ENCODE results near the gene NCAM1.

The NCAM1 gene

GRCh38 chr11:113177671-113178070 lies 216.5 kb downstream of the NCAM1 start:
- no peak overlapping the region for H3K4me3 Mint-ChIP-seq
- DNase-seq (ENCODE audit: low spot score), result no peak
- peaks cover 18% of the 10 kb centered on the region for H3K27me3 Mint-ChIP-seq (ENCODE audit: low read depth)
- H3K9me3 Mint-ChIP-seq, result no peaks in the 10 kb centered on the region
- H3K27ac Mint-ChIP-seq, result no peak overlapping the region
- H3K36me3 Mint-ChIP-seq (ENCODE audit: low read depth), result no peaks in the 10 kb centered on the region
- no peaks in the 10 kb centered on the region for H3K4me1 Mint-ChIP-seq (ENCODE audit: low read depth)

- H3K27me3 Mint-ChIP-seq (ENCODE audit: low read depth), result peaks cover 18% of the 10 kb centered on the region
- no peaks in the 10 kb centered on the region for H3K4me1 Mint-ChIP-seq (ENCODE audit: low read depth)
Measured at GRCh38 chr11:113178381-113179070, 217.3 kb downstream of the NCAM1 start.

GRCh38 chr11:113179181-113179704 lies 218.0 kb downstream of the NCAM1 start:
- Mint-ChIP-seq H3K27me3 (ENCODE audit: low read depth) (peaks cover 18% of the 10 kb centered on the region), H3K36me3 (ENCODE audit: low read depth) (no peaks in the 10 kb centered on the region), H3K4me3 (no peak overlapping the region), H3K4me1 (ENCODE audit: low read depth) (no peaks in the 10 kb centered on the region), H3K9me3 (no peaks in the 10 kb centered on the region), H3K27ac (no peak overlapping the region)
- DNase-seq (ENCODE audit: low spot score), result no peak

More at GRCh38 chr11:113178381-113179070, 217.3 kb downstream of the NCAM1 start:
- H3K36me3 Mint-ChIP-seq (ENCODE audit: low read depth), result no peaks in the 10 kb centered on the region
- H3K4me3 Mint-ChIP-seq, result no peak overlapping the region
- no peak for DNase-seq (ENCODE audit: low spot score)
- H3K9me3 Mint-ChIP-seq, result no peaks in the 10 kb centered on the region
- H3K27ac Mint-ChIP-seq, result no peak overlapping the region

GRCh38 chr11:113181094-113181493 lies 219.9 kb downstream of the NCAM1 start:
- Mint-ChIP-seq H3K27ac (no peak overlapping the region), H3K27me3 (ENCODE audit: low read depth) (peaks cover 15% of the 10 kb centered on the region), H3K4me1 (ENCODE audit: low read depth) (no peaks in the 10 kb centered on the region), H3K36me3 (ENCODE audit: low read depth) (no peaks in the 10 kb centered on the region), H3K9me3 (no peaks in the 10 kb centered on the region), H3K4me3 (no peak overlapping the region)
- no peak for DNase-seq (ENCODE audit: low spot score)

- DNase-seq (ENCODE audit: low spot score), result no peak
- peaks cover 10% of the 10 kb centered on the region for H3K27me3 Mint-ChIP-seq (ENCODE audit: low read depth)
- no peaks in the 10 kb centered on the region for H3K36me3 Mint-ChIP-seq (ENCODE audit: low read depth)
- no peaks in the 10 kb centered on the region for H3K9me3 Mint-ChIP-seq
- H3K4me3 Mint-ChIP-seq, result no peak overlapping the region
- no peak overlapping the region for H3K27ac Mint-ChIP-seq
- H3K4me1 Mint-ChIP-seq (ENCODE audit: low read depth), result no peaks in the 10 kb centered on the region
Measured at GRCh38 chr11:113182288-113182687, 221.1 kb downstream of the NCAM1 start.

GRCh38 chr11:113184498-113184897 lies 223.3 kb downstream of the NCAM1 start:
- no peaks in the 10 kb centered on the region for H3K9me3 Mint-ChIP-seq
- H3K36me3 Mint-ChIP-seq (ENCODE audit: low read depth), result no peaks in the 10 kb centered on the region
- H3K4me3 Mint-ChIP-seq, result no peak overlapping the region
- peaks cover 10% of the 10 kb centered on the region for H3K27me3 Mint-ChIP-seq (ENCODE audit: low read depth)
- DNase-seq (ENCODE audit: low spot score), result no peak
- H3K4me1 Mint-ChIP-seq (ENCODE audit: low read depth), result no peaks in the 10 kb centered on the region
- no peak overlapping the region for H3K27ac Mint-ChIP-seq

DNA sequence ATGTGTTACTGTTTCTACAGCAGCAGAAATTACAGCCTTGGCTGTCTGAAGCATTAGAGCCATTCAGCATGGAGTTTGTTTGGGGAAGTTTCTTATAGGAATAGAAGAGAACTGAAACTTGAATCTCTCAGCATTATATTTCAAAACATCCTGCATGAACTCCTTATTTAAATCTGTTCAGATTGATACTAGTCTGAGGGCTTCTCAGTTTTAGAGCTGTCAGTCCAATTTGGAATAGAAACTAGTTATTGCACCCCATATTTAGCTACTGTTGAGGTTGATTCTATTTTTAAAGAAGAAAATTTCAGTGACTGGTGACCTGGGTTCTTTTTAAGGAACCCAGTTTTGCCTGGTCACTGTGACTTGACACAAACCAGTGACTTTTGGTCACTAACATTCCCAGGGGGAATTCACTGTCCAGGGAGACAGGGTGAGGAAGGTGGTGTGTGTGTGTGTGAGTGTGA lies 227.2 kb downstream of the NCAM1 start:
- Mint-ChIP-seq H3K27ac (no peak overlapping the region), H3K27me3 (ENCODE audit: low read depth) (peaks cover 14% of the 10 kb centered on the region), H3K4me1 (ENCODE audit: low read depth) (no peaks in the 10 kb centered on the region), H3K36me3 (ENCODE audit: low read depth) (no peaks in the 10 kb centered on the region), H3K4me3 (no peak overlapping the region), H3K9me3 (no peaks in the 10 kb centered on the region)
- no peak for DNase-seq (ENCODE audit: low spot score)

GRCh38 chr11:113189909-113190667 lies 228.9 kb downstream of the NCAM1 start:
- Mint-ChIP-seq H3K36me3 (ENCODE audit: low read depth) (no peaks in the 10 kb centered on the region), H3K27ac (no peak overlapping the region), H3K27me3 (ENCODE audit: low read depth) (peaks cover 14% of the 10 kb centered on the region), H3K9me3 (no peaks in the 10 kb centered on the region), H3K4me3 (no peak overlapping the region), H3K4me1 (ENCODE audit: low read depth) (no peaks in the 10 kb centered on the region)
- DNase-seq (ENCODE audit: low spot score), result no peak

DNA sequence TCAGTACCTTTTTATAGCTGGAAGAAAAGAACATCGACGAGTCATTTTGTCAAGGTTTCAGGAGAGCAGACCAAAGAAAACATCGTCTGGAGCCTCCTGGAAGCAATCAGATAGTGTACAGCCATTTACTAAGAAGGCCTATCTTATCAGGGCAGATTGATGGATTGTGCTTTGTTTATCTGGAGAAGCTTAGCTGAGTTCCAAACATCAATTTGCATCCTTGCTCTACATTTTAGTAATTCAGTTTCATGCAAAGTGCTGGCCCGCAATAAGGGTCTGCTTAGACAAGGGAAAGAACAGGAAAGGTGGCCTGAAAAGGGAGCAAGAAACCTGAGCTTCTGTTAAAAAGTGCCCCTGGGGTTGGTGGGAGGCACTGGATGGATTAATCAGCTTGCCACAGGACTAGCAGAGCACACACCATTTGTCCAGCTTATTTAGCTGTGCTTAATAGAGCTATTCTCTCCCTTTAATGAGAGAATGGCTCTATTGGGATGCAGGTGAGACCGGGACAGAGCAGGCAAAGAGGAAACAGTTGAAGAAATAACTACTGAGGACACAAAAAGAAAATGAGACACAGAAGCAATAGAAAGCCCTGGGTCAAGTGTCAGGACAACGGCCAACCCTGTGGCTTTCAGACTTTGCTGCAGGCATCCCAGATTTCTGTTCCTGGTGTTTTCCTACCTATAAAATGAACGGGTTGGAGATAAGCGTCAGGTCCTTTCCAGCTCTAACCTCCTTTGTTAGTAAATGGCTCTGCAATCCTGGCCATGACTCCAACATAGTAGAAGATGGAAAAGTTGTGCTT lies 231.1 kb downstream of the NCAM1 start:
- Mint-ChIP-seq H3K9me3 (no peaks in the 10 kb centered on the region), H3K27me3 (ENCODE audit: low read depth) (peaks cover 17% of the 10 kb centered on the region), H3K27ac (no peak overlapping the region), H3K4me1 (ENCODE audit: low read depth) (no peaks in the 10 kb centered on the region), H3K4me3 (no peak overlapping the region), H3K36me3 (ENCODE audit: low read depth) (no peaks in the 10 kb centered on the region)
- DNase-seq (ENCODE audit: low spot score), result no peak

- Mint-ChIP-seq H3K36me3 (ENCODE audit: low read depth) (no peaks in the 10 kb centered on the region), H3K9me3 (no peaks in the 10 kb centered on the region), H3K27ac (no peak overlapping the region), H3K4me3 (no peak overlapping the region), H3K4me1 (ENCODE audit: low read depth) (no peaks in the 10 kb centered on the region), H3K27me3 (ENCODE audit: low read depth) (peaks cover 16% of the 10 kb centered on the region)
- DNase-seq (ENCODE audit: low spot score), result no peak
Measured at GRCh38 chr11:113193016-113193415, 231.8 kb downstream of the NCAM1 start.

GRCh38 chr11:113193946-113194345 lies 232.7 kb downstream of the NCAM1 start:
- Mint-ChIP-seq H3K4me1 (ENCODE audit: low read depth) (no peaks in the 10 kb centered on the region), H3K9me3 (no peaks in the 10 kb centered on the region), H3K36me3 (ENCODE audit: low read depth) (no peaks in the 10 kb centered on the region), H3K27me3 (ENCODE audit: low read depth) (peaks cover 11% of the 10 kb centered on the region), H3K4me3 (no peak overlapping the region), H3K27ac (no peak overlapping the region)
- DNase-seq (ENCODE audit: low spot score), result no peak

GRCh38 chr11:113195728-113196127 lies 234.5 kb downstream of the NCAM1 start:
- Mint-ChIP-seq H3K4me1 (ENCODE audit: low read depth) (no peaks in the 10 kb centered on the region), H3K36me3 (ENCODE audit: low read depth) (no peaks in the 10 kb centered on the region), H3K9me3 (no peaks in the 10 kb centered on the region), H3K27ac (no peak overlapping the region), H3K4me3 (no peak overlapping the region), H3K27me3 (ENCODE audit: low read depth) (peaks cover 6% of the 10 kb centered on the region)
- DNase-seq (ENCODE audit: low spot score), result no peak

GRCh38 chr11:113197446-113197845 lies 236.2 kb downstream of the NCAM1 start:
- Mint-ChIP-seq H3K9me3 (no peaks in the 10 kb centered on the region), H3K27me3 (ENCODE audit: low read depth) (peaks cover 5% of the 10 kb centered on the region), H3K27ac (no peak overlapping the region), H3K4me3 (no peak overlapping the region), H3K36me3 (ENCODE audit: low read depth) (no peaks in the 10 kb centered on the region), H3K4me1 (ENCODE audit: low read depth) (peaks cover 2% of the 10 kb centered on the region)
- no peak for DNase-seq (ENCODE audit: low spot score)

Data from T-helper 2 cell treated with Interferon-gamma antibody and Interleukin-4, amounts not matched to agents 5 μg/mL and 100 μg/mL, for 36 hours (primary cell).